ENCODE results near the gene SSBP3. TPM values are rescaled to one million over a fixed set of nuclear protein-coding genes. Genes with fewer than 3 reads are reported as not detected.
A peak's percentile ranks its signal among the peaks of the same experiment; 100 is the strongest.

Gene SSBP3
- total RNA-seq, 1 experiment from 2014 or later, result 115 TPM

GRCh38 chr1:54391450-54392209 is 14.6 kb downstream of the SSBP3 start:
- POLR2A ChIA-PET, result interaction anchor here (1.0 kb wide), 1 partner anchor 134 kb away, joined by 4 read pairs; no protein-coding TSS in a partner anchor
- Mint-ChIP-seq H3K9me3 (no peaks in the 10 kb centered on the region), H3K27ac (peak overlapping the region; percentile 79), H3K27me3 (ENCODE audit: low read depth) (no peaks in the 10 kb centered on the region), H3K36me3 (peaks cover 37% of the 10 kb centered on the region), H3K4me1 (peaks cover 37% of the 10 kb centered on the region), H3K4me3 (no peak overlapping the region)
- CTCF ChIA-PET, result interaction anchor here (1.1 to 1.2 kb wide), 2 partner anchors 170 to 198 kb away, joined by 3 read pairs; no protein-coding TSS in a partner anchor
- TF ChIP-seq ZNF317 (CRISPR knock-in tag; IDR thresholded peaks at IDR 0.05; ENCODE audit: borderline replicate concordance, low read depth) (no peak), STAT6 (CRISPR knock-in tag; conservative IDR thresholded peaks at IDR 0.05; ENCODE audit: low read depth) (no peak), ATF2 (CRISPR knock-in tag; IDR thresholded peaks at IDR 0.05; ENCODE audit: borderline replicate concordance, low read depth) (no peak), SOX15 (CRISPR knock-in tag; IDR thresholded peaks at IDR 0.05) (no peak), CBFB (CRISPR knock-in tag; IDR thresholded peaks at IDR 0.05; ENCODE audit: low read depth) (no peak), PRDM15 (CRISPR knock-in tag; IDR thresholded peaks at IDR 0.05) (no peak), ZBTB21 (CRISPR knock-in tag; IDR thresholded peaks at IDR 0.05; ENCODE audit: borderline replicate concordance) (no peak), SP1 (CRISPR knock-in tag; conservative IDR thresholded peaks at IDR 0.05) (no peak), NR2C2 (CRISPR knock-in tag; IDR thresholded peaks at IDR 0.05) (no peak), IRF1 (CRISPR knock-in tag; IDR thresholded peaks at IDR 0.05) (no peak), PREB (CRISPR knock-in tag; IDR thresholded peaks at IDR 0.05; ENCODE audit: borderline replicate concordance) (no peak), ZBTB43 (CRISPR knock-in tag; IDR thresholded peaks at IDR 0.05) (no peak), USF1 (CRISPR knock-in tag; IDR thresholded peaks at IDR 0.05) (no peak), CREB1 (CRISPR knock-in tag; IDR thresholded peaks at IDR 0.05) (no peak), NFE2L1 (CRISPR knock-in tag; IDR thresholded peaks at IDR 0.05) (no peak)
- DNase-seq (ENCODE audit: low spot score) (no peak), ATAC-seq (peak; percentile 24)

Data from WTC11 (cell line).